ENCODE results near the gene LAMTOR5.

- TF ChIP-seq CTCF (IDR thresholded peaks at IDR 0.05) (no peak), POLR2A (IDR thresholded peaks at IDR 0.05) (no peak)
Observed at GRCh38 chr1:110390096-110390495, 17.4 kb downstream of the LAMTOR5 start.
